Suprapubic skin (tissue), 4 donors: Measurements from ENCODE around the gene SMG6. TPM values are rescaled to one million over a fixed set of nuclear protein-coding genes. Genes with fewer than 3 reads are reported as not detected.

Source experiments
- DNase-seq, 2 donors: peaks; one replicate each; pipeline ENCODE4 v3.0.0-alpha.2; 2019; ENCODE audit warnings: low spot score in 2 of 2
- H3K27ac ChIP-seq: fragments of 200-600 bp; sonication (generic); one replicate; pipeline ENCODE4 v1.5.1; 2019
- H3K27me3 ChIP-seq: fragments of 200-600 bp; sonication (generic); one replicate; pipeline ENCODE4 v1.5.1; 2019
- H3K36me3 ChIP-seq: fragments of 200-600 bp; sonication (generic); one replicate; pipeline ENCODE4 v1.5.1; 2019
- H3K4me1 ChIP-seq: fragments of 200-600 bp; sonication (generic); one replicate; pipeline ENCODE4 v1.5.1; 2019
- H3K4me3 ChIP-seq: fragments of 200-600 bp; sonication (generic); one replicate; pipeline ENCODE4 v1.5.1; 2019; ENCODE audit warnings: mild to moderate bottlenecking
- H3K9me3 ChIP-seq: fragments of 200-600 bp; sonication (generic); one replicate; pipeline ENCODE4 v1.5.1; 2019
- EP300 ChIP-seq: sonication (generic); formaldehyde crosslinking; IDR thresholded peaks from one replicate; pipeline ENCODE4 v1.6.1; 2017; ENCODE audit warnings: antibody characterized with exemption
- POLR2A ChIP-seq, 2 donors: fragments of 450-650 bp; IDR thresholded peaks; one replicate each; pipeline ENCODE4 v1.6.1; 2017; ENCODE audit warnings: antibody characterized with exemption in 2 of 2, mild to moderate bottlenecking in 2 of 2, moderate library complexity in 2 of 2
- POLR2AphosphoS5 ChIP-seq, 3 donors: sonication (generic); formaldehyde crosslinking; IDR thresholded peaks; one replicate each; pipeline ENCODE4 v1.6.1; 2017; ENCODE audit warnings: antibody characterized with exemption in 3 of 3
- WGBS: methylation state at CpG from one replicate; pipeline ENCODE4 v1.1.5; 2018; 5-methylcytosine and 5-hydroxymethylcytosine counted together
- total RNA-seq, 4 donors: library from RNA; depleted of rRNA; stranded (reverse); fragments of >200 nt; gene quantifications; one replicate each; pipeline ENCODE4 v1.1.0, GENCODE V29; 2016
- TF ChIP-seq, protein P1 (sequence below), 2 donors: fragments of 200-600 bp in 1 of 2; fragments of 450-650 bp in 1 of 2; sonication (generic) in 1 of 2; IDR thresholded peaks; one replicate each; pipeline ENCODE4 v1.5.1; 2016 to 2019; ENCODE audit warnings: antibody characterized with exemption in 2 of 2, mild to moderate bottlenecking in 1 of 2, moderate library complexity in 1 of 2

SMG6 gene
- total RNA-seq, 4 donors from 2014 or later = 29.6 to 58.6 (median 45.5) TPM

DNA sequence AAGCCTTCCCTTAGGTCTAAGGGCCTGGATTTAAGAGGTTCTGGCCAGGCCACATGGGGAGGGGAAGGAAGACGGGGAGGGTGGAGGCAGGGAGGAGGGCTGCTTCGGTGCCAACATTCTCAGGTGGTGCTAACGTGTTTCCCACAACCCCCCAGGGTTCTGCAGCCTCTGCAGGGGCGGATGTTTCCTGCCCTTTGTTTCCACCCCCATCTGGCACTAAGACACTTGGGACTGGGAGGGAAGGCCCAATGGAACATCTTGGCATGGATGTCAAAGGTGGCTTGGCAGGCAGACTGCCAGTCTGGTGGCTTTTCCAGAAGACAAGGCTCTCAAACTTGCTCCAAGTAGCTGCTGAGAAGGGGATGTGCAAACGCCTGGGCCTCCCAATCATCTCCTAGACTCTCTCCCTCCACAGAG, 236.0 kb downstream of the SMG6 start:
- H3K4me3 ChIP-seq = no peak overlapping the region
- no peaks in the 10 kb centered on the region for H3K9me3 ChIP-seq
- TF ChIP-seq, protein P1, sequence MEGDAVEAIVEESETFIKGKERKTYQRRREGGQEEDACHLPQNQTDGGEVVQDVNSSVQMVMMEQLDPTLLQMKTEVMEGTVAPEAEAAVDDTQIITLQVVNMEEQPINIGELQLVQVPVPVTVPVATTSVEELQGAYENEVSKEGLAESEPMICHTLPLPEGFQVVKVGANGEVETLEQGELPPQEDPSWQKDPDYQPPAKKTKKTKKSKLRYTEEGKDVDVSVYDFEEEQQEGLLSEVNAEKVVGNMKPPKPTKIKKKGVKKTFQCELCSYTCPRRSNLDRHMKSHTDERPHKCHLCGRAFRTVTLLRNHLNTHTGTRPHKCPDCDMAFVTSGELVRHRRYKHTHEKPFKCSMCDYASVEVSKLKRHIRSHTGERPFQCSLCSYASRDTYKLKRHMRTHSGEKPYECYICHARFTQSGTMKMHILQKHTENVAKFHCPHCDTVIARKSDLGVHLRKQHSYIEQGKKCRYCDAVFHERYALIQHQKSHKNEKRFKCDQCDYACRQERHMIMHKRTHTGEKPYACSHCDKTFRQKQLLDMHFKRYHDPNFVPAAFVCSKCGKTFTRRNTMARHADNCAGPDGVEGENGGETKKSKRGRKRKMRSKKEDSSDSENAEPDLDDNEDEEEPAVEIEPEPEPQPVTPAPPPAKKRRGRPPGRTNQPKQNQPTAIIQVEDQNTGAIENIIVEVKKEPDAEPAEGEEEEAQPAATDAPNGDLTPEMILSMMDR (IDR thresholded peaks at IDR 0.05) = no peak
- no peak for TF ChIP-seq EP300
- TF ChIP-seq POLR2A (IDR thresholded peaks at IDR 0.05) = no peak
- no peak for TF ChIP-seq POLR2AphosphoS5 (IDR thresholded peaks at IDR 0.05)
- 17% methylated on average over 3 of the region's 5 CpGs for WGBS
- H3K27me3 ChIP-seq = no peaks in the 10 kb centered on the region
- H3K4me1 ChIP-seq = peaks cover 71% of the 10 kb centered on the region
- H3K36me3 ChIP-seq = peaks cover 39% of the 10 kb centered on the region
- H3K27ac ChIP-seq = peak overlapping the region; percentile 74
- DNase-seq = no peak

DNA sequence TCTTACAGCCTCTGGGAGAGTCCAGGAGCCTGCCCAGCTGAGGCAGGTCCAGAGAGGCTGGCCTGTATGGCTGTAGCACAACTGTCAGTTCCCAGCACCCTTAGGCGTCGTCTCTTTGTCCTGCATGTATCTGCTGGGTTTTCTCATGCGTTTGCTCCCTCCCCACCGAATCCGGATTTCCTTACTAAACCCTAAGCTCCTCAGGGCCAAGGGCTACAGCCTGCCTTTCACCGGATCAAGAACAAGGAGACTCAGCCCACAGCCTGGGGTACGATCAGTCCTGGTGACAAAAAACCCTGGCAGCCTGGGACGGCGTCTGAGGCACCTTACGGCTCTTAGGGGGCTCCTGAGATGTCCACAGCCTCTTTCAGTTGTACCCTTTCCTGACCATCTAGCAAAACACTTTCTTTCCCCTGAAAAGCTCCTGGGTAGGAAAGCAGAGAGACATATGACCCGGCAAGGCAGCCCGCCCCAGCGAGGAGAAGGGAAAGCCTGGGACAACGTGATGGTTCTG, 236.5 kb downstream of the SMG6 start:
- WGBS = 62% methylated on average over 11 of the region's 14 CpGs
- H3K36me3 ChIP-seq = peaks cover 37% of the 10 kb centered on the region
- DNase-seq = peak in 1 of 2 donors; percentile 59
- peaks cover 72% of the 10 kb centered on the region for H3K4me1 ChIP-seq
- no peak overlapping the region for H3K4me3 ChIP-seq
- H3K9me3 ChIP-seq = no peaks in the 10 kb centered on the region
- H3K27me3 ChIP-seq = no peaks in the 10 kb centered on the region
- H3K27ac ChIP-seq = peak overlapping the region; percentile 74
- TF ChIP-seq, protein P1 (IDR thresholded peaks at IDR 0.05) = no peak
- TF ChIP-seq POLR2AphosphoS5 (IDR thresholded peaks at IDR 0.05) (no peak), EP300 (no peak), POLR2A (IDR thresholded peaks at IDR 0.05) (no peak)

DNA sequence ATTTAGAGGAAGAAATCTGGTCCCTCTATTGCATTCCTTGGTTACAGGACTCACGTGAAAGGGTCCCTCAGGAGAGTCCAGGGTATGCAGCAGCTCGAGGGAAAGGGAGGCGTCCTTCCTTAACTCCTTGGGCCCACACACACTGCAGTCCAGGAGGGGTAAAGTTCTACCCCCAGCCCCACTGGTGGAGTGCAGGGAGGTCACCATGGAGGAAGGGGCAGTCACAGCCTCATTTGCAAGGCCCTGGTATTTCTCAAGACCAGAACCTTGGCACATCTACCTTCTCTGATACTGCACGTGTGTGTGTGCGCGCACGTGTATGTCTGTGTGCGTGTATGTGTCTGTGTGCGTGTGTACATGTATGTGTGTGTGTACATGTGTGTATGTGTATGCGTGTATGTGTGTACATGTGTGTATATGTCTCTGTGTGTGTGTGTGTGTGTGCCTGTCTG, 237.6 kb downstream of the SMG6 start:
- H3K27me3 ChIP-seq = no peaks in the 10 kb centered on the region

DNA sequence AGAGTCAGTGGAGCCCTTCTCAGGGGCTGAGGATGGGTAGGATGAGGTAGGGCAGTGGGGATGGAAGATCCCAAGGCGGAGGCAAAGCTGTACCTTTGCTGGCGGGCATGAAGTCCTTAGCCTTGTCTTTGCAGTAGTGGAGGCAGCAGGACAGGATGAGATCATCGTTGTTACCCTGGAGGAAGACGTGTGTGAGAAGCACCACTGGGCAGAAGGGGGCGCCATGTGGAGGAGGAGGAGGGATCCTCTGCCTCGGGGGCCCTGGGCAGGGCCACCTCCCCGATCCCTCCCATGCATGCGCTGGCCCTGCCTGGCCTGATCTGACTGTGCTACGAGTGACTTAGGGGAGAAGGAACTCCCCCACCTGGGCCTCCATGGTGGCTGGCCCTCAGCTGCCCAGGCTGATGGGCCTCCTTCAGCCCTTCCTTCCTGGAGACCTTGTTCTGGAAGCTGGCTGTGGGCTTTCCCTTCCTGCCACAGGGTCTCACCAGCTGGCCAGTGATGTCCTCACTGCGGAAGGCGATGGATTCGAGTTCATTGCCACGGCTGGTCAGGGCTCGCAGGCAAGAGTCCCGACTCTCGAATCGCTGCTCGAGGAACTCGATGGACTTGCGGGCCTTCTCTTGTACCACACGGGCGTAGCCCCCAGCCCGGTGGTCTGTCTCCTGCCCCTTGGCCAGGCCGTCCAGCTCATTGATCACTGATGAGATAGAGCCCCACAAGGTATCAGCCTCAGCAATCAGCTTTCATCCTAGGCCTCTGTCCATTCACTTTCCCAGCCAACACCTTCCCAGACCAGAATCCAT, 238.4 kb downstream of the SMG6 start:
- no peak for TF ChIP-seq POLR2AphosphoS5 (IDR thresholded peaks at IDR 0.05)
- no peak for TF ChIP-seq POLR2A (IDR thresholded peaks at IDR 0.05)
- TF ChIP-seq, protein P1 (IDR thresholded peaks at IDR 0.05) = no peak
- no peak for TF ChIP-seq EP300
- H3K4me3 ChIP-seq = no peak overlapping the region
- no peaks in the 10 kb centered on the region for H3K9me3 ChIP-seq
- H3K4me1 ChIP-seq = peaks cover 68% of the 10 kb centered on the region
- DNase-seq = peak in 1 of 2 donors; percentile 72
- H3K27ac ChIP-seq = peak overlapping the region; percentile 57
- H3K36me3 ChIP-seq = peaks cover 29% of the 10 kb centered on the region
- H3K27me3 ChIP-seq = no peaks in the 10 kb centered on the region
- WGBS = 80% methylated on average over 20 of the region's 24 CpGs

More for the DNA sequence above, 237.6 kb downstream of the SMG6 start:
- H3K4me1 ChIP-seq = peaks cover 69% of the 10 kb centered on the region
- DNase-seq = peak in 1 of 2 donors; percentile 56
- peak overlapping the region; percentile 57 for H3K27ac ChIP-seq
- H3K9me3 ChIP-seq = no peaks in the 10 kb centered on the region
- no peak overlapping the region for H3K4me3 ChIP-seq
- TF ChIP-seq, protein P1 (IDR thresholded peaks at IDR 0.05) = no peak
- TF ChIP-seq EP300 (no peak), POLR2AphosphoS5 (IDR thresholded peaks at IDR 0.05) (no peak), POLR2A (IDR thresholded peaks at IDR 0.05) (no peak)
- peaks cover 29% of the 10 kb centered on the region for H3K36me3 ChIP-seq
- WGBS = 84% methylated on average over 10 of the region's 10 CpGs

DNA sequence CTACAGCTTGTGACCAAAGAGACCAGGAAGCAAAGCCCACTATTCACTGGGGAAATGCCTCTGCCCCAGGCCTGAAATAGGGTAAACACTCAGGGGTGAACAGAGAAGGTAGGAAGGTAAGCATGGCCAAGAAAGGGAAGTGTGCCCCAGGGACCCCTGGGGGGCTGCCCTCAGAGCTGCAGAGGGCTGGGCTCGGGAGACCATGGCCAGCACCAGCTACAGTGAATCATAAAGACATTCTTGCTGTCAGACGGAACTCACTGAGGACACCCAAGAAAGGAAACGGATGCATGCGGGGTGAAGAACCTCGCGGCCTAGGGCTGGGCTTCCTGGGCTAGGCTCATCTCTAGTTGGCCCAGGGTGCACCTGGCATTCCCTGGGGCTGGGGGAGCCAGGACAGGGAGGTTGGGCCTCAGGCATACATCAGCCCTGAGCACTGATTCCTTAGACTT, 239.0 kb downstream of the SMG6 start:
- WGBS = 88% methylated on average over 6 of the region's 6 CpGs
- no peaks in the 10 kb centered on the region for H3K9me3 ChIP-seq
- peaks cover 33% of the 10 kb centered on the region for H3K36me3 ChIP-seq
- H3K27ac ChIP-seq = peak overlapping the region; percentile 57
- no peak overlapping the region for H3K4me3 ChIP-seq
- TF ChIP-seq, protein P1 (IDR thresholded peaks at IDR 0.05) = no peak
- no peak for TF ChIP-seq POLR2AphosphoS5 (IDR thresholded peaks at IDR 0.05)
- TF ChIP-seq EP300 = no peak
- TF ChIP-seq POLR2A (IDR thresholded peaks at IDR 0.05) = no peak
- H3K27me3 ChIP-seq = no peaks in the 10 kb centered on the region
- H3K4me1 ChIP-seq = peaks cover 69% of the 10 kb centered on the region
- DNase-seq = peak in 1 of 2 donors; percentile 63
